Tibial artery (tissue), 4 donors: ENCODE data around the gene NARF.

ENCODE experiments used
- DNase-seq, 2 donors: peaks; one replicate each; pipeline ENCODE4 v3.0.0-alpha.2; 2019
- H3K27ac ChIP-seq, 2 donors: fragments of 200-600 bp; sonication (generic) in 1 of 2; 1 replicate in 1 of 2; 2 replicates in 1 of 2; pipeline ENCODE4 v1.5.1; 2018 to 2019; ENCODE audit warnings: mild to moderate bottlenecking in 1 of 2
- H3K27me3 ChIP-seq, 2 donors: fragments of 200-600 bp; sonication (generic) in 1 of 2; one replicate each; pipeline versions ENCODE4 v1.5.1 to v1.6.0; 2016 to 2019
- H3K36me3 ChIP-seq, 3 donors: fragments of 200-600 bp; sonication (generic) in 2 of 3; one replicate each; pipeline ENCODE4 v1.5.1; 2016 to 2019; ENCODE audit warnings: mild to moderate bottlenecking in 2 of 3
- H3K4me1 ChIP-seq, 4 donors: fragments of 200-600 bp; sonication (generic) in 2 of 4; 1 replicate in 3 of 4; 2 replicates in 1 of 4; pipeline ENCODE4 v1.5.1; 2016 to 2019
- H3K4me3 ChIP-seq, 2 donors: fragments of 200-600 bp; sonication (generic) in 1 of 2; 1 replicate in 1 of 2; 2 replicates in 1 of 2; pipeline ENCODE4 v1.5.1; 2018 to 2019; ENCODE audit warnings: mild to moderate bottlenecking in 2 of 2
- H3K9me3 ChIP-seq, 3 donors: fragments of 200-600 bp; sonication (generic) in 1 of 3; one replicate each; pipeline ENCODE4 v1.5.1; 2016 to 2019
- intact Hi-C: fragments of 100-400 bp; cut with DNase I; formaldehyde crosslinking; loops from one replicate; pipeline ENCODE4 v1.15.0; 2023; ENCODE audit warnings: low total_unique reads
- TF ChIP-seq, protein P1 (sequence below), 2 experiments: fragments of 200-600 bp in 1 of 2; fragments of 450-650 bp in 1 of 2; IDR thresholded peaks; one replicate each; pipeline ENCODE4 v1.5.1; 2017 to 2019; ENCODE audit warnings: antibody characterized with exemption in 2 of 2, mild to moderate bottlenecking in 1 of 2, moderate library complexity in 1 of 2

NARF gene

DNA sequence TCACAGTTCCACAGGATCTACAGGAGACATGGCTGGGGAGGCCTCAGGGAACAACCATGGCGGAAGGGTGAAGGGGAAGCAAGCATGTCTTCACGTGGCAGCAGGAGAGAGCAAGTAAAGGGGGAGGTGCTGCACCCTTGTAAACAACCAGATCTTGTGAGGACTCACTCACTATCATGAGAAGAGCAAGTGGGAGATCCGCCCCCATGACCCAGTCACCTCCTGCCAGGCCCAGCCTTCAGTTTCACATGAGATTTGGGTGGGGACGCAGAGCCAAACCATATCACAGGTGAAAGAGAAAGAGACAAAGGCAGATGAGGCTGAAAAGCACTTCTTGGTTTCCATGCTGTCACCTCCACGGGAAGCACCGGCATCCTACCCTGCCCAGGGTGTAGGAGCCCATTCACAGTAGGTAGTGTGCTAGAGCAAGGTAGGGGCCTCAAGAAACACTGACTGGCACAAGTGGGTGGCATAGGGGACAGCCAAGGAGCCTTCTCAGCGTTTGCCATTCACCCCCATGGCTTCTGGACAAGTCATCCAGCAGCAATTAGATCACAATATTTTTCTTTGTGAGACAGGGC lies 6.6 kb downstream of the NARF start:
- Histone ChIP-seq H3K36me3 (peaks cover 55 to 100% (median 88%) of the 10 kb centered on the region in 3 donors), H3K27ac (no peak overlapping the region), H3K4me3 (no peak overlapping the region), H3K4me1 (peaks cover 0 to 12% (median 4%) of the 10 kb centered on the region in 4 donors), H3K9me3 (no peaks in the 10 kb centered on the region), H3K27me3 (no peaks in the 10 kb centered on the region)
- intact Hi-C loops: no loop called here
- TF ChIP-seq, protein P1, sequence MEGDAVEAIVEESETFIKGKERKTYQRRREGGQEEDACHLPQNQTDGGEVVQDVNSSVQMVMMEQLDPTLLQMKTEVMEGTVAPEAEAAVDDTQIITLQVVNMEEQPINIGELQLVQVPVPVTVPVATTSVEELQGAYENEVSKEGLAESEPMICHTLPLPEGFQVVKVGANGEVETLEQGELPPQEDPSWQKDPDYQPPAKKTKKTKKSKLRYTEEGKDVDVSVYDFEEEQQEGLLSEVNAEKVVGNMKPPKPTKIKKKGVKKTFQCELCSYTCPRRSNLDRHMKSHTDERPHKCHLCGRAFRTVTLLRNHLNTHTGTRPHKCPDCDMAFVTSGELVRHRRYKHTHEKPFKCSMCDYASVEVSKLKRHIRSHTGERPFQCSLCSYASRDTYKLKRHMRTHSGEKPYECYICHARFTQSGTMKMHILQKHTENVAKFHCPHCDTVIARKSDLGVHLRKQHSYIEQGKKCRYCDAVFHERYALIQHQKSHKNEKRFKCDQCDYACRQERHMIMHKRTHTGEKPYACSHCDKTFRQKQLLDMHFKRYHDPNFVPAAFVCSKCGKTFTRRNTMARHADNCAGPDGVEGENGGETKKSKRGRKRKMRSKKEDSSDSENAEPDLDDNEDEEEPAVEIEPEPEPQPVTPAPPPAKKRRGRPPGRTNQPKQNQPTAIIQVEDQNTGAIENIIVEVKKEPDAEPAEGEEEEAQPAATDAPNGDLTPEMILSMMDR (IDR thresholded peaks at IDR 0.05): no peak
- DNase-seq: no peak

DNA sequence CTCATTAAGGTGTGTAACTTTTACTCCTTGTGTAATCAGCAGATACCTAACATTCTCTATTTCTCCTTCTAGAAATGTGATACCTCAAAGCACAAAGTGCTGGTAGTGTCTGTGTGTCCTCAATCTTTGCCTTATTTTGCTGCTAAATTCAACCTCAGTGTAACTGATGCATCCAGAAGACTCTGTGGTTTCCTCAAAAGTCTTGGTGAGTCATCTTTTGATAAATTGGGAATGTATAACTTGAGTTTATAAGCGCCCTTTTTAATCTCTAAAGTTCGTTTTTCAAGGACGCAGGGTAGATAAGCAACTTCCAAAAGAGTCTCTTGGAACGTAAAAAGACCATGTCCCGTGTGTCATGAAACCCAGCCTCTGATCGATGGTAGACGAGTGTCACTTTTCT lies 10.2 kb downstream of the NARF start:
- Histone ChIP-seq H3K27me3 (no peaks in the 10 kb centered on the region), H3K4me1 (peaks cover 0 to 8% (median 4%) of the 10 kb centered on the region in 4 donors), H3K4me3 (no peak overlapping the region), H3K36me3 (peaks cover 57 to 96% (median 78%) of the 10 kb centered on the region in 3 donors), H3K27ac (no peak overlapping the region), H3K9me3 (no peaks in the 10 kb centered on the region)
- no peak for DNase-seq
- TF ChIP-seq, protein P1 (IDR thresholded peaks at IDR 0.05): no peak
- intact Hi-C loops: no loop called here

DNA sequence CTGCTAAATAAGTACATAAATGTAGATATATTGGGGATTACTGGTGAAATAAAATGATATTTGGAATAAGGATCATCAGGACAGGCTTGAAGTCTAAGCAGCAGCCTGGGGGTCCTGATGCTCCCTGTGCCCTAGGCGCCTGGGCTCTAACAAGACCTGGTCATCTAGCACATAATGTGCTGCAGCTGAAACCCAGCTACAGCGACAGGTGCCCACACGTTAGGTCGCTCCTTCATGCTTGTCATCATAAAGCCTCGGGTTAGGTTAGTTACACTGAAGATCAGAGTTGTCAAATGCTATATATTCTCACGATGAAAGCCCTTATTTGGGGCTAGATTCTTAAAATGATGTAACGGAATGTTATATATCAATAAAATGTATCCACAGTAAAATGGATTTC lies 11.5 kb downstream of the NARF start:
- Histone ChIP-seq H3K4me1 (no peaks in the 10 kb centered on the region), H3K27me3 (no peaks in the 10 kb centered on the region), H3K27ac (no peak overlapping the region), H3K36me3 (peaks cover 62 to 96% (median 78%) of the 10 kb centered on the region in 3 donors), H3K9me3 (no peaks in the 10 kb centered on the region), H3K4me3 (no peak overlapping the region)
- TF ChIP-seq, protein P1 (IDR thresholded peaks at IDR 0.05): no peak
- no peak for DNase-seq
- intact Hi-C loops: no loop called here

DNA sequence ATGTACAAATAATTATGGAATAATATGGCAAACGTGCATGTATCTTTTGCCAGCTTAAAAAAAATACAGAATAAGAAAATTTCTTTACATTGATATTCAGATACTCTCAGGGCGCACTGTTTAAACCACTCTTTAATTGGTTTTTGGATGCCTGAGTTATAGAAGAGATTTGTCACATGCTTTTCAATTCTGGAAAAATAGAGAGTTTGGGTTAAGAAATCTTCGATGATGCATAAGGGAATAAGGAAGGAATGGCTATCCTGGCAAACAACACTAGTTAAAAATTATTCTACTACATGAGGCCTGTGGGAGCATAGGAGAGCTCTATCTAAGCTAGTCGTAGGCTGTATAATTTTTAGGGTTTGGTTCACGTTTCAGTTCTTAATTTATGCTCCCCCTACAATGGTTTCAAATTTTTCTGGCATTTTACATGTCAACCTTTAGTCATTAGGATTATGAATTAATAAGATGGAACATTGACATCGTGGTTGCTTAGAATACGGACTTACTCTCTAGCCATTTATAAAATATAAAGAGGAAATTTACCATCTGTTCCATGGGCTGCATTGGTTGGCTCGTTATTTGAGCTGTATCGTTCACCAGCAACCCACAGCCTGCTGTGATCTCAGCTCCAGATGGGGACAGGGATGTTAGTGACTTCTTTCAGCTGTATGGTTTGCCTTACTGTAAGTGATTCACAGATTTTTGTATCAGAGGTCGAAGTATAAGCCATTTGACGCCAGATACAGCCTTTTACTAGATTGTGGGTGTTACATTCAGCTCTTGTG lies 15.9 kb downstream of the NARF start:
- intact Hi-C loops: no loop called here
- H3K27ac ChIP-seq: no peak overlapping the region
- TF ChIP-seq, protein P1 (IDR thresholded peaks at IDR 0.05): no peak
- no peaks in the 10 kb centered on the region for H3K9me3 ChIP-seq
- H3K4me3 ChIP-seq: no peak overlapping the region
- no peaks in the 10 kb centered on the region for H3K4me1 ChIP-seq
- DNase-seq: no peak
- no peaks in the 10 kb centered on the region for H3K27me3 ChIP-seq
- peaks cover 49 to 96% (median 72%) of the 10 kb centered on the region in 3 donors for H3K36me3 ChIP-seq

DNA sequence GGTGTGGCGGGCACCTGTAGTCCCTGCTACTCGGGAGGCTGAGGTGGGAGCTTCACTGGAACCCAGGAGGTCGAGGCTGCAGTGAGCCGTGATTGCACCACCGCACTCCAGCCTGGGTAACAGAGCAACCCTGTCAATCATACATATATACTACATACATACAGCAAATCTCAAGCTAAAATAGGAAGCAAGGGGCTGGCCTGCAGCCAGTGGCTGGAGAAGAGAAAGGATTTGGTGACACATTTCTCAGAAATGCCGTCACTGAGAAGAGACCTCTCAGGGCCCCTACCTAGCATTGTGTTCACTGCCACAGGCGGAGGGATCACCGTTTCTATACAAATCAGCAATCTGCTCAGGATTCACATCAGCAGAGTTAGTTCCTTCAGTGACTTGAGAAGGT lies 16.9 kb downstream of the NARF start:
- no peak overlapping the region for H3K4me3 ChIP-seq
- intact Hi-C loops: no loop called here
- H3K4me1 ChIP-seq: no peaks in the 10 kb centered on the region
- TF ChIP-seq, protein P1 (IDR thresholded peaks at IDR 0.05): no peak
- H3K36me3 ChIP-seq: peaks cover 49 to 96% (median 75%) of the 10 kb centered on the region in 3 donors
- H3K27ac ChIP-seq: no peak overlapping the region
- no peaks in the 10 kb centered on the region for H3K9me3 ChIP-seq
- no peaks in the 10 kb centered on the region for H3K27me3 ChIP-seq
- no peak for DNase-seq
